ENCODE results near the gene HEXB. TPM values are rescaled to one million over a fixed set of nuclear protein-coding genes. Genes with fewer than 3 reads are reported as not detected.

Gene HEXB
- total RNA-seq, 1 donor from 2014 or later, result 94.2 TPM

DNA sequence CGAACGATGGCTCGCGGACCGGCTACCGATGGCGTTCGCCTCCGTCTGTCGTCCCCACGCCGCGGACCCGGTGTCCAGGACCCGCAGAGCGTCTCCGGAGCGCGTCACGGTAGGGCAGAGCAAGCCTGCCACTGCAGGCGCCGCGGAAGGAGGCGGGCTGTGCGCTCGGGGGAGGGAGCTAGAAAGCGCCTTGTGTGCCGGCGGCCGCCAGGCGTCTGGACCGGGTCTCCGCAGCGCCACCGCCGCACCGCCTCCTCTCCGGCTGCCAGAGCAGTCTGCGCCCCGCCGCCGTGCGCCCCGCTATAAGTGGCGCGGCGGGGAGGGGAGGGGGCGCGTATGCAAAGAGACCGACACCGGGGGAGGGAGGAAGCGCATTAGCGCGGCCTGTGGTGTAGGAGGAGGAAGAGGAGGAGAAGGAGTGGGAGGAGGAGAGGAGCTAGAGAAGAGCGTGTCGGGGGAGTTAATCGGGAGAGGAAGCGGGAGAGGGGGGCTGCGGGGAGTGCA is 44.5 kb upstream of the HEXB start, which contains the start of gene ENC1:
Gene ENC1 (minus strand): TSS at position 279 of the 504 bp plus-strand sequence. CDS start 4,243 bp downstream, outside the sequence.
- DNase-seq (ENCODE audit: low read depth), result no peak
- peak within 1 kb of the TSS; percentile 98 for H3K4me3 ChIP-seq (ENCODE audit: low read depth, low read length)
- TF ChIP-seq, protein P1, sequence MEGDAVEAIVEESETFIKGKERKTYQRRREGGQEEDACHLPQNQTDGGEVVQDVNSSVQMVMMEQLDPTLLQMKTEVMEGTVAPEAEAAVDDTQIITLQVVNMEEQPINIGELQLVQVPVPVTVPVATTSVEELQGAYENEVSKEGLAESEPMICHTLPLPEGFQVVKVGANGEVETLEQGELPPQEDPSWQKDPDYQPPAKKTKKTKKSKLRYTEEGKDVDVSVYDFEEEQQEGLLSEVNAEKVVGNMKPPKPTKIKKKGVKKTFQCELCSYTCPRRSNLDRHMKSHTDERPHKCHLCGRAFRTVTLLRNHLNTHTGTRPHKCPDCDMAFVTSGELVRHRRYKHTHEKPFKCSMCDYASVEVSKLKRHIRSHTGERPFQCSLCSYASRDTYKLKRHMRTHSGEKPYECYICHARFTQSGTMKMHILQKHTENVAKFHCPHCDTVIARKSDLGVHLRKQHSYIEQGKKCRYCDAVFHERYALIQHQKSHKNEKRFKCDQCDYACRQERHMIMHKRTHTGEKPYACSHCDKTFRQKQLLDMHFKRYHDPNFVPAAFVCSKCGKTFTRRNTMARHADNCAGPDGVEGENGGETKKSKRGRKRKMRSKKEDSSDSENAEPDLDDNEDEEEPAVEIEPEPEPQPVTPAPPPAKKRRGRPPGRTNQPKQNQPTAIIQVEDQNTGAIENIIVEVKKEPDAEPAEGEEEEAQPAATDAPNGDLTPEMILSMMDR (conservative IDR thresholded peaks at IDR 0.05; ENCODE audit: low read depth, low read length), result peak; percentile 43

- no peak for DNase-seq (ENCODE audit: low read depth)
- TF ChIP-seq, protein P1 (conservative IDR thresholded peaks at IDR 0.05; ENCODE audit: low read depth, low read length), result no peak
- peak overlapping the region; percentile 98 for H3K4me3 ChIP-seq (ENCODE audit: low read depth, low read length)
These were observed 43.9 kb upstream of the HEXB start for GRCh38 chr5:74640954-74641734.

DNA sequence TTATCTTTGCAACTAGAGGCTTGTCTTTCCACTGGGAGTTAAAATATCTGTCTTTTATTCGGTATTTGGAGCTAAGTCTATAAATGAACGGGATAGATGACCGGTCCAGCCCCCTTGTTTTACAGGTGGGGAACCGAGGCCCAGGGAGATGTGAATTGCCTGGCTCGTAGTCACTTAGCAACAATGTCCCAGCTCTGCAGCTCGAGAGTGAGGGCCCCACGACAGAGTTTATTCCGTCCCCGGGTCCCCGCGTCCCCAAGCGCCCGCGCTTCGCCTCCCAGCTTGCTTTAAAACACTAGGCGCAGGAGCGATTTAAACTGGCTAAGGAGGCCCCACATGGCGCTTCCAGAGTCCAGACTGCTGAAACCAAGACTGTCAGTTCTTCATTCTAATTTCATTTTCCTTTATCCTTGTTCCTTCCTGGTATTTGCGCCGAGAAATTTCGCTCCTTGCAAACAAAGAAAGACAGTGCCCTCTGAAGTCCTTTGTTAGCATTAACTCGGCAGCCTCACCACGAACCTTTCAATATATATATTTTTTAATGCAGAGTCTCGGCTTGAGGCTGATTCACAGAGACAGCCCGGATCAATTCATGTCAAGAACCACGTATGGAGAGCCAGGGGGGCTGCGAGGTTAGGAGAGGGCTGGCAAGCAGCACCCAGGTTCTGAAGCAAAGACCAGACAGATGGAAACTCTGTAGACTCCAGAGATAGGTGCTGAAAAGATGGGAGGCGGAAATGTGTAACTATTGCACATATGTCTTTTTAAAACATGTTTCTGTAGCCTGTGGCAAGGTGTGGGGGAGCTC is 43.1 kb upstream of the HEXB start:
- DNase-seq (ENCODE audit: low read depth), result peak; percentile 64
- peak overlapping the region; percentile 98 for H3K4me3 ChIP-seq (ENCODE audit: low read depth, low read length)
- TF ChIP-seq, protein P1 (conservative IDR thresholded peaks at IDR 0.05; ENCODE audit: low read depth, low read length), result peak; percentile 77

DNA sequence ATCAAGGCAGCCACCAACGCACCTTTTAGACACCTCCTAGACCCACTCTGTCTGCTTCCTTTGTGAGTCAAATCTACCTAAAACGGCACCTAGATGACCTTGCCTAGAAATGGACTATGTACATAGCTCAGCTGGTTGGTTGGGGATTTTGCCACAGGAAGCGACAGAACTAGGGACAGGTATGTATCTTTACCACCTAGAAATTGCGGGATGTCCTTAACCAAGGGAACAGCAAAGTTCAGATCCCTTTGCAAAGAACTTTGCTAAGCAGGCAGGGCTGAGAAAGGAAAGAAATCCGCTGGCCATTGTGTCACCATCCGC is 42.5 kb upstream of the HEXB start:
- no peak overlapping the region for H3K4me3 ChIP-seq (ENCODE audit: low read depth, low read length)
- no peak for DNase-seq (ENCODE audit: low read depth)
- TF ChIP-seq, protein P1 (conservative IDR thresholded peaks at IDR 0.05; ENCODE audit: low read depth, low read length), result no peak

- DNase-seq (ENCODE audit: low read depth), result peak; percentile 88
- no peak overlapping the region for H3K4me3 ChIP-seq (ENCODE audit: low read depth, low read length)
- TF ChIP-seq, protein P1 (conservative IDR thresholded peaks at IDR 0.05; ENCODE audit: low read depth, low read length), result no peak
These were observed 41.9 kb upstream of the HEXB start for GRCh38 chr5:74643111-74643562.

GRCh38 chr5:74647096-74647495 is 37.9 kb upstream of the HEXB start:
- H3K4me3 ChIP-seq (ENCODE audit: low read depth, low read length), result no peak overlapping the region
- DNase-seq (ENCODE audit: low read depth), result no peak
- TF ChIP-seq, protein P1 (conservative IDR thresholded peaks at IDR 0.05; ENCODE audit: low read depth, low read length), result no peak

Measured in epithelial cell of proximal tubule (primary cell).